HepG2 (cell line): Measurements from ENCODE around the gene SENP7. TPM values are rescaled to one million over a fixed set of nuclear protein-coding genes. Genes with fewer than 3 reads are reported as not detected.

ENCODE experiments used
- ATF7 ChIP-seq, 2 experiments: fragments of 450-650 bp in 1 of 2; sonication (generic) in 1 of 2; formaldehyde crosslinking in 1 of 2; IDR thresholded peaks; 2 replicates each; pipeline versions ENCODE4 v1.4.0 to v1.6.1; 2016 to 2020; ENCODE audit warnings: antibody characterized with exemption in 1 of 2, mild to moderate bottlenecking in 1 of 2, missing genetic modification reagents in 1 of 2
- BORCS8-MEF2B ChIP-seq: sonication (generic); formaldehyde crosslinking; IDR thresholded peaks from 2 replicates; pipeline ENCODE4 v1.8.0; 2022; ENCODE audit warnings: mild to moderate bottlenecking, missing genetic modification reagents
- DMAP1 ChIP-seq: IDR thresholded peaks from 2 replicates; pipeline ENCODE4 v1.6.1; 2016
- FOXA3 ChIP-seq: IDR thresholded peaks from 2 replicates; pipeline ENCODE4 v1.6.1; 2016; ENCODE audit warnings: missing genetic modification reagents, missing compliant biosample characterization
- FOXP1 ChIP-seq, 2 experiments: fragments of 450-650 bp in 1 of 2; IDR thresholded peaks; 2 replicates each; pipeline ENCODE4 v1.6.1; 2017 to 2018; ENCODE audit warnings: antibody characterized with exemption in 1 of 2
- GABPB1 ChIP-seq: IDR thresholded peaks from 2 replicates; pipeline ENCODE4 v1.6.1; 2016; ENCODE audit warnings: mild to moderate bottlenecking, missing genetic modification reagents, moderate library complexity, missing compliant biosample characterization
- IRF2 ChIP-seq: IDR thresholded peaks from 2 replicates; pipeline ENCODE4 v1.6.1; 2018; ENCODE audit warnings: missing genetic modification reagents, missing compliant biosample characterization
- MED1 ChIP-seq: sonication (generic); formaldehyde crosslinking; IDR thresholded peaks from 2 replicates; pipeline ENCODE4 v1.4.0; 2020; ENCODE audit warnings: missing genetic modification reagents
- NFYC ChIP-seq: IDR thresholded peaks from 2 replicates; pipeline ENCODE4 v1.6.1; 2016; ENCODE audit warnings: missing genetic modification reagents, missing compliant biosample characterization
- SP4 ChIP-seq: sonication (generic); formaldehyde crosslinking; IDR thresholded peaks from 2 replicates; pipeline ENCODE4 v1.8.1; 2023; ENCODE audit warnings: mild to moderate bottlenecking, missing genetic modification reagents
- TCF7 ChIP-seq: sonication (generic); IDR thresholded peaks from 2 replicates; pipeline ENCODE4 v1.6.1; 2016; ENCODE audit warnings: antibody characterized with exemption, low read depth
- TRIM24 ChIP-seq: sonication (generic); formaldehyde crosslinking; IDR thresholded peaks from 2 replicates; pipeline ENCODE4 v1.8.0; 2022; ENCODE audit warnings: mild to moderate bottlenecking, missing genetic modification reagents
- YEATS4 ChIP-seq: sonication (generic); formaldehyde crosslinking; IDR thresholded peaks from 2 replicates; pipeline ENCODE4 v1.4.0; 2020; ENCODE audit warnings: missing genetic modification reagents, borderline replicate concordance
- ZNF335 ChIP-seq: sonication (generic); formaldehyde crosslinking; IDR thresholded peaks from 2 replicates; pipeline ENCODE4 v1.4.0; 2020; ENCODE audit warnings: missing genetic modification reagents
- ZNF616 ChIP-seq: sonication (generic); formaldehyde crosslinking; IDR thresholded peaks from 2 replicates; pipeline ENCODE4 v1.5.0; 2020; ENCODE audit warnings: low read depth, mild to moderate bottlenecking, missing genetic modification reagents
- ZNF724P ChIP-seq: sonication (generic); formaldehyde crosslinking; IDR thresholded peaks from 2 replicates; pipeline ENCODE4 v1.8.0; 2022; ENCODE audit warnings: missing genetic modification reagents, borderline replicate concordance
- ZNF747 ChIP-seq: sonication (generic); formaldehyde crosslinking; IDR thresholded peaks from 2 replicates; pipeline ENCODE4 v1.8.1; 2023; ENCODE audit warnings: missing genetic modification reagents, mild to moderate bottlenecking, borderline replicate concordance
- ZNF784 ChIP-seq: sonication (generic); formaldehyde crosslinking; IDR thresholded peaks from 2 replicates; pipeline ENCODE4 v1.5.1; 2020; ENCODE audit warnings: missing genetic modification reagents, mild to moderate bottlenecking, borderline replicate concordance
- ZNF788 ChIP-seq: sonication (generic); formaldehyde crosslinking; IDR thresholded peaks from 2 replicates; pipeline ENCODE4 v1.5.0; 2020; ENCODE audit warnings: mild to moderate bottlenecking, missing genetic modification reagents, borderline replicate concordance
- ZNF792 ChIP-seq: IDR thresholded peaks from 2 replicates; pipeline ENCODE4 v1.6.1; 2016
- polyA plus RNA-seq, 8 experiments: library from polyadenylated mRNA; depleted of rRNA in 3 of 8; stranded (reverse) in 7 of 8; unstranded in 1 of 8; fragments of >200 nt; fragmentation: Illumina TruSeq in 4 of 8; extraction: Trizol in 4 of 8; gene quantifications; 2 replicates each; pipeline versions ENCODE4 v1.2.1 to v1.2.3, GENCODE V29; 2011 to 2016; ENCODE audit warnings: low read depth in 4 of 8, missing spikeins in 1 of 8, mixed read lengths in 1 of 8; ENCODE audit not compliant: insufficient read depth in 1 of 8
- total RNA-seq, 5 experiments: library from RNA; depleted of rRNA; stranded (reverse); fragments of >200 nt; fragmentation: Illumina TruSeq; extraction: Trizol; gene quantifications; 2 replicates each; pipeline ENCODE4 v1.2.3, GENCODE V29; 2016; ENCODE audit warnings: low read depth in 1 of 5
- TF ChIP-seq, protein P1 (sequence below): sonication (generic); formaldehyde crosslinking; IDR thresholded peaks from 2 replicates; pipeline ENCODE4 v1.8.0; 2022; ENCODE audit warnings: mild to moderate bottlenecking, missing genetic modification reagents, borderline replicate concordance
- TF ChIP-seq, protein P2 (sequence below): sonication (generic); formaldehyde crosslinking; IDR thresholded peaks from 2 replicates; pipeline ENCODE4 v1.4.0; 2020; ENCODE audit warnings: mild to moderate bottlenecking, missing genetic modification reagents
- TF ChIP-seq, protein P3 (sequence below): sonication (generic); formaldehyde crosslinking; IDR thresholded peaks from 2 replicates; pipeline ENCODE4 v1.4.0; 2020; ENCODE audit warnings: missing genetic modification reagents, borderline replicate concordance

SENP7 gene
- total and polyA plus RNA-seq, 2 of the 13 experiments (the other 11 are each of a cell fraction or from before 2014, with no cell fraction given) = 9.1 to 10.3 TPM

- TF ChIP-seq, protein P1, sequence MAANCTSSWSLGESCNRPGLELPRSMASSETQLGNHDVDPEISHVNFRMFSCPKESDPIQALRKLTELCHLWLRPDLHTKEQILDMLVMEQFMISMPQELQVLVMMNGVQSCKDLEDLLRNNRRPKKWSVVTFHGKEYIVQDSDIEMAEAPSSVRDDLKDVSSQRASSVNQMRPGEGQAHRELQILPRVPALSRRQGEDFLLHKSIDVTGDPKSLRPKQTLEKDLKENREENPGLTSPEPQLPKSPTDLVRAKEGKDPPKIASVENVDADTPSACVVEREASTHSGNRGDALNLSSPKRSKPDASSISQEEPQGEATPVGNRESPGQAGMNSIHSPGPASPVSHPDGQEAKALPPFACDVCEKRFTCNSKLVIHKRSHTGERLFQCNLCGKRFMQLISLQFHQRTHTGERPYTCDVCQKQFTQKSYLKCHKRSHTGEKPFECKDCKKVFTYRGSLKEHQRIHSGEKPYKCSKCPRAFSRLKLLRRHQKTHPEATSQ = no peak
- TF ChIP-seq ZNF616 (CRISPR knock-in tag) = no peak
- TF ChIP-seq ZNF784 = no peak
- TF ChIP-seq GABPB1 (CRISPR knock-in tag) = peak; percentile 41; the same call in 1 of the 2 replicates
- TF ChIP-seq BORCS8-MEF2B (CRISPR knock-in tag) = peak; percentile 43; the same call in 1 of the 2 replicates
- no peak for TF ChIP-seq ZNF724P (CRISPR knock-in tag)
- TF ChIP-seq ZNF788 (CRISPR knock-in tag) = peak; percentile 74
- TF ChIP-seq ZNF792 (CRISPR knock-in tag) = peak; percentile 33; the same call in 1 of the 2 replicates
- TF ChIP-seq TCF7 = no peak
- TF ChIP-seq DMAP1 (CRISPR knock-in tag) = peak; percentile 63
- peak; percentile 42 for TF ChIP-seq FOXA3
- TF ChIP-seq IRF2 = peak; percentile 30; the same call in 1 of the 2 replicates
- TF ChIP-seq FOXP1 (IDR thresholded peaks at IDR 0.05) = no peak
- 0 out of 2 replicates have a peak, but pooled peaks have one; percentile 5 for TF ChIP-seq FOXP1 (CRISPR knock-in tag; IDR thresholded peaks at IDR 0.05)
- TF ChIP-seq, protein P2, sequence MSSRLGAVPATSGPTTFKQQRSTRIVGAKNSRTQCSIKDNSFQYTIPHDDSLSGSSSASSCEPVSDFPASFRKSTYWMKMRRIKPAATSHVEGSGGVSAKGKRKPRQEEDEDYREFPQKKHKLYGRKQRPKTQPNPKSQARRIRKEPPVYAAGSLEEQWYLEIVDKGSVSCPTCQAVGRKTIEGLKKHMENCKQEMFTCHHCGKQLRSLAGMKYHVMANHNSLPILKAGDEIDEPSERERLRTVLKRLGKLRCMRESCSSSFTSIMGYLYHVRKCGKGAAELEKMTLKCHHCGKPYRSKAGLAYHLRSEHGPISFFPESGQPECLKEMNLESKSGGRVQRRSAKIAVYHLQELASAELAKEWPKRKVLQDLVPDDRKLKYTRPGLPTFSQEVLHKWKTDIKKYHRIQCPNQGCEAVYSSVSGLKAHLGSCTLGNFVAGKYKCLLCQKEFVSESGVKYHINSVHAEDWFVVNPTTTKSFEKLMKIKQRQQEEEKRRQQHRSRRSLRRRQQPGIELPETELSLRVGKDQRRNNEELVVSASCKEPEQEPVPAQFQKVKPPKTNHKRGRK (CRISPR knock-in tag) = no peak
- no peak for TF ChIP-seq NFYC (CRISPR knock-in tag)
- TF ChIP-seq SP4 = no peak
- TF ChIP-seq ATF7 (IDR thresholded peaks at IDR 0.05) = no peak
- no peak for TF ChIP-seq ATF7 (CRISPR knock-in tag; IDR thresholded peaks at IDR 0.05)
- peak; percentile 60; the same call in 1 of the 2 replicates for TF ChIP-seq YEATS4 (CRISPR knock-in tag)
- TF ChIP-seq MED1 (CRISPR knock-in tag) = peak; percentile 49; the same call in 1 of the 2 replicates
- TF ChIP-seq TRIM24 (CRISPR knock-in tag) = no peak
- TF ChIP-seq ZNF747 (CRISPR knock-in tag) = 0 out of 2 replicates have a peak, but pooled peaks have one; percentile 65
- TF ChIP-seq, protein P3, sequence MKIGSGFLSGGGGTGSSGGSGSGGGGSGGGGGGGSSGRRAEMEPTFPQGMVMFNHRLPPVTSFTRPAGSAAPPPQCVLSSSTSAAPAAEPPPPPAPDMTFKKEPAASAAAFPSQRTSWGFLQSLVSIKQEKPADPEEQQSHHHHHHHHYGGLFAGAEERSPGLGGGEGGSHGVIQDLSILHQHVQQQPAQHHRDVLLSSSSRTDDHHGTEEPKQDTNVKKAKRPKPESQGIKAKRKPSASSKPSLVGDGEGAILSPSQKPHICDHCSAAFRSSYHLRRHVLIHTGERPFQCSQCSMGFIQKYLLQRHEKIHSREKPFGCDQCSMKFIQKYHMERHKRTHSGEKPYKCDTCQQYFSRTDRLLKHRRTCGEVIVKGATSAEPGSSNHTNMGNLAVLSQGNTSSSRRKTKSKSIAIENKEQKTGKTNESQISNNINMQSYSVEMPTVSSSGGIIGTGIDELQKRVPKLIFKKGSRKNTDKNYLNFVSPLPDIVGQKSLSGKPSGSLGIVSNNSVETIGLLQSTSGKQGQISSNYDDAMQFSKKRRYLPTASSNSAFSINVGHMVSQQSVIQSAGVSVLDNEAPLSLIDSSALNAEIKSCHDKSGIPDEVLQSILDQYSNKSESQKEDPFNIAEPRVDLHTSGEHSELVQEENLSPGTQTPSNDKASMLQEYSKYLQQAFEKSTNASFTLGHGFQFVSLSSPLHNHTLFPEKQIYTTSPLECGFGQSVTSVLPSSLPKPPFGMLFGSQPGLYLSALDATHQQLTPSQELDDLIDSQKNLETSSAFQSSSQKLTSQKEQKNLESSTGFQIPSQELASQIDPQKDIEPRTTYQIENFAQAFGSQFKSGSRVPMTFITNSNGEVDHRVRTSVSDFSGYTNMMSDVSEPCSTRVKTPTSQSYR (CRISPR knock-in tag) = peak; percentile 93
- peak; percentile 24; the same call in 1 of the 2 replicates for TF ChIP-seq ZNF335 (CRISPR knock-in tag)
These were observed 46.3 kb downstream of the SENP7 start (continued) for GRCh38 chr3:101466465-101467309.
